Eye (tissue), 1 donor: ENCODE measurements around the gene TNS3.
"Not testable (repeated sequence)": the region's sequence is repeated elsewhere in the genome, so short reads cannot be mapped to it uniquely, and the experiment has no call there.

Experiments
- DNase-seq: peaks from one replicate; pipeline ENCODE4 v3.0.0-alpha.2; 2015

The TNS3 gene

DNA sequence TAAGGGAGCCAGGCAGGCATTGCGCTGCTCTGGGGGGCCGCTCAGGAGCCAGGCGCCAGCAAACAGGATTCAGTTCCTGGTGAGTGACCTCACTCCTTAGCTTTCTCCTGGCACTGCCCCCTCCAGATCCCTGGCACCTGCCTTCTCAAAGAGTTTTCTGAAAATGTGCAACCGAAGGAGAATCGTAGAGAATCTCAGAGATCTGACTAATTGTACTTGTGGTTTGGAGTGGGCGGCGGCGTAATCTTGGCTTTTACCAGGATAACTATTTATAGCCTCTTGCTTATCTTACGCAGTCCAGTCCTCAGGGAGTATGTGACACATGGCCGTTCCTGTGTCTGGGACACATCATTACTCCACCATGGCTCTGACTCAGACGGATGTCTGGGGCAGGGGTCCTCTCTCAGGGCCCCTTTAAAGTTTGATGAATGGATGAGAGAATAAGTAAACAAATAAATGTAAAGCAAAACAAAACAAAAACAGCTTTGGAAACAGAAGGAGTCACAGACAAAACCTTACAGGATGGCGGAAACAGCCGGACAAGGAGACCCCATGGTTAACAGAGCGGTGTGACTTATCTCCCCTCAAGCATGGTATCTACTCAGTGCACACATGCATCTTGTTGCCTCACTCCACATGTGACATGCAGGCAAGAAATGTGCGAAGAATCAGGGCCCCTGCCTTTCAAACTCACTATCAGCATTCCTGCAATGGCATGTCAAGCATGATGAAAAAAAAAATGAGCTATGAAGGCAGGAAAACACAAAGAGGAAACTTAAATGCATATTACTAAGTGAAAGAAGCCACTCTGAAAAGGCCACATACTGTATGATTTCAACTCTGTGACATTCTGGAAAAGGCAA is 99.7 kb downstream of the TNS3 start:
- DNase-seq, result peak; percentile 59

DNA sequence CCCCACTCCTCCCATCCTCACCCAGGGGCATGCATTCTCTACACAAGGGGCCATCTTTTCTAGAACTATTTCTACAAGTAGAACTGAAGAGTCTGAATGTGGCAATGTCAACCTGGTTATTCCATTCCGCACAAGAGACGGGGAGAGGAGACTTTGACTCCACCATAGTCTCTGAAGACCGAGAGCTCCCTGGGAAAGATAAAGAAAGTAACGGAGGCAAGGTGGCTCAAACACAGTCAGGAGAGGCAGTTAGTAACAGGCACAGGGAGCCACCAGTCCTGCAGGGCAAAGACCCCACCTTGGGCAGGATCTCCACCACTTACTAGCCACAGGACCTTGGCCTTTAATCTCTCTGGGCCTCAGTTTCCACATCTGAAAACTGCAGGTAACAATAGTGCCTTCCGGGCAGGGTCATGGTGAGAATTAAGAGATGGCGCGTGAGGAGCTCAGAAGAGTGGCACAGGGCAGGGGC is 100.3 kb downstream of the TNS3 start:
- DNase-seq, result no peak

DNA sequence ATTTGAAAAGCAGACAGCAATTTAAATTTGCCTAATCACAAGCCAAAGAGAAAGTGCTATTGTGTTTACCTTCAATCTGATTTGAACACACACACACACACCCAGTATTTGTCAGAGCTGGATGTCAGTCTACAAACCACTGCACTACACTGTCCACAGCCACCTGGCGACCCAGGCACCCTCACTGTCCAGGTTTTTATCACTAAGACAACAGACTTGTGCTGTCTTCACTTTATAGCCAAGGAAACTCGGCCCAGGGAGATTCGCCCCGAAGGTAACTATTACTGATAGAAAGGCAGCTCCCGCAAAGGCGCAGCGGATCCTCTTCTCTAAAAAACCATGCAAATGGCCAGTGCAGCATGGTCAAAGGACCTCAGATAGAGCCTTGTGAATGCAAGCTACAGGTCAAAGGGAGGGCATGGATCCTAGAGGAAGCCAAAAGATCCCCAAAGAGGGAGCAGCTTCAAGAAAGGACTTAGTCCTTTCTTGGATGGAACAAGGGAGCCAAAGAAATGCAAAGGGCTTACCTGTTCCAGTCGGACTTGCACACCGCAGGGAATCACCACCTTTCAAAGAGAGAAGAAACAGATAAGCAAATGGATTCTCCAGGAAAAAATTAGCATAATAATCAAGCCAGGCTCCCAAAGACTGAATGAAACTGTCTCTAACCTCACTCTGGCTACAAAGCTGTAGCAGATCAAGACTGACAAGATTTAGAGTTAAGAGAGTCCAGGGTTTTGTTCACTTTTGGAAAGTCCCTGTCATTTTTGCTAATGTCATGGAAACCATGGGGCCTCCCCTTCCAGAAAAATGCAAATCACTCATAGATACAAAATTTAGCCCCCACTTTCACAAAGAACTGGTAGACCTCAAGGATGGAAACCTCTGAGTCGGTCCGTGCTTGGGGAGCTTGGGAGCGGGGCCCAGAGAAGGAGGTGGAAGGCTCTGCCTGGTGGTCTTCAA is 101.1 kb downstream of the TNS3 start:
- DNase-seq, result no peak

DNA sequence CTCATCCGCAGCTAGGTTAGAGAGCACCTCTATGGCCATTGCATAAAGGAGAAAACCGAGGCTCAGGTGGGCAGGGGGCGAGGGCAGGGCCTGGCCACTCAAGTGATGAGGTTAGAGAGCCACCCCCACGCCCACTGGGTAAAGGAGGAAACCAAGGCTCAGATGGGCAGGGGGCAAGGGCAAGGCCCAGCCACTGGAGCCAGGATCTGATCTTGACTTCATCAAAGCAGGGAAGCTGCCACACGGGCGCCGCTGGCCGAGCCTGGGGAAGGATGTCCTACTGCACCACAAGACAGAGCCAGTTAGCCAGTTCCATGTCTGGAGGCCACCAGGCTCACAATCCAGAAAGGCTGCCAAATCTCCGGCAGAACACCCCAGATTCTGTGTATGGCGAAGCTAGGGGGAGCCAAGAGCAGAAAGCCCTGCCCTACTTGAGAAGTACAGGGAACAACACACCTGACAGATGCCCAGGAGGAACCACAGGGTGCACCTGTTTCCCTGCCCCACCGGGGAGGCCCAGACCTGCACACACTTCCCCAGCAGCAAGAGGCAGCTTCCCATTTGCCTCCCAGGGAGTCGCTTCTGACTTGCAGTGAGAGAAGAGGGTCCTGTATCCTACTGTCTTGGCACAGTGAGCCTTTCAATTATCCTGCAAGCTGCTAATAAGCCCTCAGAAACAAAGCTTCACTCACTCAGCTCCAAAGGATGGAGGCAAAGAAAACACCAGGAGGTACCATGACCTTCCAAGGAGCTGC is 101.9 kb downstream of the TNS3 start:
- no peak for DNase-seq

DNA sequence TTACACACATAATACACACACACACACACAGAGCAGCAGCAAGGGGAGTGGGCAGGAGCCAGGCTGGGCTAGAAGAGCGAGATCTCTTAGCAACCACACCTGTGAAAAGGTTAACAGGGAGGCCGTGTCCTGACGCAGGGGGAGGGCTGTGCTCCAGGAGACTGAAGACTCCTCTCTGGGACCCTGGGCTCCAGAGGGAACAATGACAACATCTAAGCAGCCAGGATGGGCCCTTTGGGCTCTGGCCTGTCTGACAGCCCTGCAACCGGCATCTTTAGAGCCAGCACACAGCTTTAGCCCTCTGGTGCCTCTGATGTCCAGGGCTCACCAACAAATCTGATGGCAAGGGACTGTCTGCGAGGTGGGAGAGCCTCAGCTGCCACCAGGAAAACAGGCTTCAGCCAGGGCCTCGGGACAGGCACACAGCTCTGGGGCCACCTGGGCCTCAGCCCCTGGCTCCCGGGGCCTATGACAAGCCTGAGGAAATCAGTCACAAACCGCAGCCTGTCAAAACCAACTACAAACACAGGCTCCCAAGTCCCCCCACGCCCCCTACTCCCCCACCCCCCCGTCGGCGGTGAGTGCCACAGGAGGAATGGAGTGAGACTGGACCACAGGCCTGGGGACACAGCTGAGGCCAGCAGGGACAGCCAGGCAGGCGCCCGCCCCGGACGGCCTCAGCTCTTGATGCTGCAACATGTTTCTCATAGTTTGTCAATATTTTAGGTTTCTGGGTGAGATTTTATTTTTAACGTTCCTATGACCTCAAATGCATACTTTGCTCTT is 102.8 kb downstream of the TNS3 start:
- DNase-seq, result no peak

DNA sequence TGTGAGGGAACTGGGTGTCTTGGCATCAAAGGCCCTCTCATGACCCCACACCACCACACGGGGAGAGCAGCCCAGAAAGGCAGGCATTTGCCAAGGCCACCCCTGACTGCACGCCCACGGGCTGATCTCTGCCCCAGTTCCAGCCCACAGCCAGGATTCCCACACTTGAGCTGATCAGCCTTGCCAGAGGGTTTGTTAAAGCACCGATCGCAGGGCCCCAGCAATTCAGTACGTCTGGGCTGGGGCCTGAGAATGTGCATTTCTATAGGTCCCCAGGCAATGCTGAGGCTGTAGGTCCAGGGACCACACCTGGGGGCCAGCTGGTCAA is 103.9 kb downstream of the TNS3 start:
- DNase-seq, result no peak

DNA sequence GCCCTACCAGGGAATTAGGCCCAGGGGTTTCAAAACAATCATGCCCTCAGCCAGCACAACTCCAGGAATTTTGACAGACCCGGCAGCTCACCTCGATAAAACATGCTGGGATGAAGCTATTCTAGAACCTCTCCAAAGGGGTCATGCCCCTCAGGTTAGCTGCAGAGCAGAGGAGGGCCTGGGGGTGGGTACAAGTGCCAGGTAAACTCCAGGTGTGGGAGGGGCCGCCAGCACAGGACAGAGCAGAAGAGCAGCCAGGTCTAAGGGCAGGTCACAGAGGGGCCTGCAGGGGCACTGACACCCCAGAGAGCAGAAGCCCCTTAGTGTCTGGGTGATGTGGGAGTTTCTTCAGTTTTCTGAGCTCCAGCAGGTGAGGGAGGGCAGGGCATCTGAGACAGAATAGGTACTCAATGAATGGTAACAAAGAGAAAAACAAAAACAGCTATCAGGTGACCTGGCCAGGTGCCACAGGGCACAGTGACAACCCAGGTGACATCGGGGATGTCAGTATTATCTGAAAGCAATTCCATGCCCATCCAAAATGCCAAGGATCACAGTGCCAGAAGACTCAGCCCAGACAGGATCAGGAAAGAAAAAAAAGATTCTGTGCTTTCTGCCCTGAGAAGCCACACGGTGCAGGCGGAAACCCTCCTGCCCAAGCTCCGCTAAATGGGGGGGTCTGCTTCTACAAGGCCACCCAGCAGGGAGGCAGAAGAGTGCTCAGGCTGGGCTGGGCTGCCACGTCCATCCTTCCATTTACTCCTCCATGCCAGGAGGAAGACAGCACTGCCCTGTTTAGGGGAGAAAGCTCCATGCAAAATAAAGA is 104.5 kb downstream of the TNS3 start:
- no peak for DNase-seq

DNA sequence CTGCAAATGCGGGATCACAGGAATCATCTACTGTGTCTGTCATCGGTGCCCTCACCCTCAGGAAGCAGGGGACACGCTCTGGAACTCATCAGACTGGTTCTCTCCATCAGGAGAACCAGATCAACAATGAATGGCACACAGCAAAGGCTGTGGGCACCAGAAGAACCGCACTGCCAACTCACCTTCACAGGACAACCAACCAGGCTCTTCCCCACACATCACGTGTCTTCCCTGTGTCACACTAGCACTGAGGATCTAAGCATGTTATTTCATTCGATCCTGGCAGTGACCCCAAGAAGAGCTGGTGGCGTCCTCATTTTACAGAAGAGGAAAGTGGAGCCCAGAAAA is 106.1 kb downstream of the TNS3 start:
- DNase-seq, result no peak

DNA sequence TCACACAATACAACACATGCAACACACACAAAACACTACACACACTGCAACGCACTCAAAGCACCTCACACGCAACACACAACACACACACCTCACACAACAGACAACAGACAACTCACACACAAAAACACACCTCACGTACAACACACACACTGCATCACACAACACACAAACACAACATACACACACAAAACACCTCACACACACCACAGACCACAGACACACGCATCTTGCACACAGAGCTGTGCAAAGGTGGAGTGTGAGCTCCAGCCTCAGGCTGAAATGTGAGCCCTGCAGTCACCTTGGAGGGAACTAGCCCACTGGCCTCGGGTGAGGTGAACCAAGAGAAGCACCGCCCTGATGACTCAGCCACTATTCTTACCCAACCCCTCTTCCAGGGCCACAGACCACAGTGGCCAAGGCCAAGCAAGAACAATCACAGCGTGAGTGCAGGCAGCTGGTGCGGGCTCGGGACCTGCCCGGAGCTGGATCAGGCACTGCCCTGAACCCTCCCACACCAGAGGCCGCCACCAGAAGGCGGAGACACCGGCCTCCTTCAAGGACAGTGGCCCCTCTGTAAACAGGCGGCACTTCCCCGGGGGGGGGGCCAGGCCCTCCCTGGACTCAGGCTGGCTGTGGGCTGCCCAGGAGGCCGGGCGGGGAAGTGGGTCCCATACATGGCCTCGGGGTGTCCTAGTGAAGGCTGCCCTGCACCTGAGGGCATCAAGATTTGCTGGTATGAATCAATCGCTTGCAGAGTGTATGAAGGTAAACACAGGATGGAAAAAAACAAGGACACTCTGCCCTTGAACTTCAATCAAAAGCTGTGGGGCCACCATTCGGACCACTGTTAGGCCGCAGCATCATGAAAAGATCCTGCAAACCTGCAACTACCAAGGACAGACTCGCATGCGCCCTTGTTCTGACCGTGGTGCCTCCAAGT is 106.7 kb downstream of the TNS3 start:
- peak; percentile 55 for DNase-seq

DNA sequence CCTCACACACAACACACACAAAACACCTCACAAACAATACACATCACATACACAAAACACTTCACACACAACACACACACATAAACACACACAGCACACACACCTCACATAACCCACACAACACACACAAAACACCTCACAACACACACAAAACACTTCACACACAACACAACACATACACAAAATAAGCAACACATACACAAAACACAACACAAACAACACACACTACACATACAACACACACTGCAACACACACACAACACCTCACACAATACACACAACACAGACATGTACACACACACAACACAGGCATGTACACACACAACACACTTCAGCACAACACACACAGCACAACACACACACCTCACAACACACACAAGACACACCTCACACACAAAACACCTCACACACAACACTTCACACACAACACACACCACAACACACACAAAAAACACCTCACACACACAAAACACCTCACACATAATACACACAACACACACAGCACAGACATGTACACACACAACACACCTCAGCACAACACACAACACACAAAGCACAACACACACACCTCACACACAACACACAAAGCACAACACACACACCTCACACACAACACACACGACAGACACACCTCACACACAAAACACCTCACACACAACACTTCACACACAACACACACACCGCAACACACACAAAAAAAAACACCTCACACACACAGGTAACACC is 107.5 kb downstream of the TNS3 start:
- peak; percentile 40 for DNase-seq

DNA sequence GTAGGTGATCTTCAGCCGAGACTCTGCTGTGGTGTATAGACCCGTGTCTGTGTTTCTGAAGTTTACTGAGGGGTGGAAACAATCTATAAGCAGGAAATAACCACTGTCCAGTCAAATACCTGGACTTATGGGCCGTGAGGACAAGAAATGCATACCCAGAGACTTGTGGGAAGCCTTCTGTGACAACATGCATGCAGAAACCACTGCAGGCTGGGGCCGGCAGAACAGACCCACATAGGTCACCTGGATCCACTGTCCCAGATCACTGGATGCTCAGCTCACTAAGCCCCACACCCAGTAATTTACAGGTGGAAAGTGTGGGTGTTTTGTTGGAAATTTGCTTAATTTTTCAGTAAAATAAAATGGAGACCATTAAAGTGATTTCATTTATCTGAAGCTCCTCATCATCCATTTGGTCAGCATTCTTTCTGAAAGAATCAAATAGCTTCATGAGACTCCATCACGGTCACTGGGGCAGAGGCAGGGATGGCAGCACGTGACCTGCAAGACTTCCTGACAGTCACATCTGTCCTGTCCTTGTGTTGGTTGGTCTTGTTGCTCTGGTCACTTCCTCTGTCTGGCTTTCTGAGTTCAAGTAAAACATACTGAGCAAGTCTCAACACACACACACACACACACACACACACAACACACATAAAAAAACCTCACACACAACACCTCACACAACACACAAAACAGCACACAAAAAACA is 108.3 kb downstream of the TNS3 start:
- DNase-seq, result no peak

DNA sequence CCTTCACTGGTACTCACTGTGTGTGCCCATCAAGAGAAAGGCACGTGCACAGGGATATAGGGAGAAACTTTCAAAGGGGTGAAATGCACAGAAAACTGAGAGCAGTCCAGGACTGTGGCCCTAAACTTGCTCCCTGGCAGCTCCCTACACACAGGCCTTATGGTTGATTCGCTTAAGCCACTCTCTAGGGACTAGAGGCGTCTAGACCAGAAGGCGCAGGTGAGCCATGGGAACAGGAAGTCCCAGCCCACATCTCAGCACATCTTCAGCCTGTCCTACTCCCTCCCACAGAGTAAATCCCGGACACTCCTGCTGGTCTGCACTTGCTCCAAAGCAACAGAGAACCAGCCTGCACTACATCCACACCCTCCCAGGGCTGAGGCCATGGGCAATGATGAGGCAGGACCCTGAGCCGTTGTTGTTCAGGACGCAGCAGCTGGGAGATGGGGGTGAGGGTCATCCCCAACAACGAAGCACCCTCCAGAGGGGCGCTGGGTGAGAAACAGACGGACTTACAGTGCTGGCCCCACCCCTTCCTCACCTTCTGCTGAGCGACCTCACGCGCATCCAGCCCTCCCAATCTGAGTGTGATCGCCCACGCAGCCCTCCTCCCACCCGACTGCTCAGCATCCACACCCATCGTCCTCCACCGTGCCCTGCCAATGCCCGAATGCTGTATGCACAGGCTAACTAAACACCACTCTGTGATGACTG is 109.3 kb downstream of the TNS3 start:
- no peak for DNase-seq

DNA sequence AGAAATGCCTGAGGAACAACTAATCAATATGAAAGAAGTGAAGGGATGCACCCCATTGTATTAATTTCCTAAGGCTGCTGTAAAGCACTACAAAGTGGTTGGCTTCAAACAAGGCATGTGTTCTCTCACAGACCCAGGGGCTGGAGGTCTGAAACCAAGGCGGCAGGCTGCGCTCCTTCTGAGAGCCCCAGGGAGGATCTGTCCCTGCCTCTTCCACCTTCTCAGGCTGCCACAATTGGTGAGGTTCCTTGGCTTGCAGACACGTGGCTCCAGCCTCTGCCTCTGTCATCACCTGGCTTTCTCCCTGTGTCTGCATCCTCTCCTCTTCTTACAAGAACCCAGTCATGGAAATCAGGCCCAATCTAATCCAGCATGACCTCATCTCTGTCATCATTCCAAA is 110.1 kb downstream of the TNS3 start:
- no peak for DNase-seq

DNA sequence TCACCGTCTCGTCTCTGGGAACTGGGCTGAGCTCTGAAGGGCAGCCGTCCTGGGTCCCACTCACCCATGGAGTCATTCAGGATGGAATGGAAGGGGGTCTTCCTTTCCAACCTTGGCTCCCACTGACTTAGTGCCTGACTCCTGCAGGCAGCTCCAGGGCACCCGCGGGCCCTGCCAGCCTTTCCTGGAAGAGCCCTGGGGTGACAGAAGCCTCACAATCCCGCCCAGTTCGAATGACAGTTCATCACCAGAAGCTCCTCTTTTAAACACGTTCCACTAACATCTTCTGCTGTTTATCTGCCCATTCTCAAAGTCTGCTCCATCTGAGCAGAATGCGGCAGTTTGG is 110.6 kb downstream of the TNS3 start:
- DNase-seq, result no peak

DNA sequence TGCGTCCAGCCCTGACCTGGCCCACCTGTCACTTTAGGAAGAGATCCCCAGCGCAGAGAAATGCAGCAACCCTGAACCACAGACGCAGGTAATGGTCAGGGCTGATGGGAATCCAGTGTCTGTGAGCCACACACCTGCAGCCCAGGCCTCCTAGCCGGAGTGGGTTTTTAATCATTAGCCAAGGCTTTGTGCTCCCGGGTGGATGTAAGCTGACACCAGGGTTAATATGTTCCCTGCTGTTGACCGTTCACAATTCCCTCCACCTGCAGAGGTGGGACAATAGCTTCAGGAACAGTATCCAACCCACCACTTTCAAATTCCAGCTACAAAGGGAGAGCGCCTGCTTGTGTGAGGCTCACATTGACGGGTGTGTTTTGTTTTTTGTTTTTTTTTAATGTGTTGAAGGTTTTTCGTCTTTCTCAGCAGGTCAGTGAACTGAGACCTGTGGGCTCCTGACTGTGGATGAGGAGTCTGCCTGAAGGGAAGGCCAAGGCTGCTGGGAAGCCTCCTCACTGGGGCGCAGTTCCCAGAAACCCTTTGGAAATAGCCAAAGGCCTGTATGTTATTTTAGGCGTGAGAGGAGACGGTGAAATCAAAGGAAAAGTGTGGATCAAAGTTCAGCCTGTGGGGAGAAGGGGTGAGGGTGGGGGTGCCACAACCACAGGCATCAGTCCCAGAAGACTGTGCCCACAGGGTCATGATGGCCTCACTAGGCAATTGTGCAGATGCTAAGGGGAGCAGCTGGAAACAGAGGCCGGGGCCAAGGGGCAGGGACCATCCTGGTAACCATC is 111.1 kb downstream of the TNS3 start:
- no peak for DNase-seq

DNA sequence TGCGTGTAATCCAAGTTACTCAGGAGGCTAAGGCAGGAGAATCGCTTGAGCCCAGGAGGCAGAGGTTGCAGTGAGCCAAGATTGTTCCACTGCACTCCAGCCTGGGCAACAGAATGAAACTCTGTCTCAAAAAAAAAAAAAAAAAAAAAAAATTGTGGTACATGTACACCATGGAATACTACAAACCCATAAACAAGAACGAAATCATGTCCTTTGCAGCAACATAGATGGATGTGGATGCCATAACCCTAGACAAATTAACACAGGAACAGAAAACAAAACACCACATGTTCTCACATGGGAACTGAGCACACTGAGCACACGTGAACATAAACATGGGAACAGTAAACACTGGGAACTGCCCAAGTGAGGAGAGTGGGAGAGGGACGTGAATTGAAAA is 112.1 kb downstream of the TNS3 start:
- DNase-seq, result not testable (repeated sequence)

DNA sequence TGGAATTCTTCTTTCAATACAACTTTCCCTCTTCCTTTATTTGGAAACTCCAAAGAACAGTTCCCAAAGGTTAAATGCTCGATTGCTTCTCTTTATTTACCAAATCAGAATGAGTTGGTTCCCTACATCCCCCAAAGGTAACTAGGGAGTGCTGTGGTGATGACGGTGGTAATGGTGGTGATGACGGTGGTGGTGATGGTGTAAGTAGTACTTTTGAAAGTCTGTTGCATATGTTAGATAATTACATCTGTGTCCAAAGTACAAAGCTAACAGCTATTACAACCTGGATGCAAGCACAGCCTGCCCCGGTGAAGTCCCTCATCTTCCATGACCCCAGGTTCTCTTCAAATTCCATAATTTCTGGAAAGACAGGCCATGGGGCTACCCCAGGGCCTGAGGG is 115.1 kb downstream of the TNS3 start:
- no peak for DNase-seq
